K562 (cell line): ENCODE data around the gene PSMA7. TPM values are rescaled to one million over a fixed set of nuclear protein-coding genes. Genes with fewer than 3 reads are reported as not detected.
A peak's percentile ranks its signal among the peaks of the same experiment; 100 is the strongest.

ENCODE experiments used
- CBX2 ChIP-seq: fragments of 200-600 bp; sonication (generic); IDR thresholded peaks from one replicate; pipeline ENCODE4 v1.6.1; 2012; ENCODE audit warnings: mild to moderate bottlenecking, low read length, inconsistent platforms; ENCODE audit not compliant: insufficient read depth, poor library complexity, severe bottlenecking
- GATAD2A ChIP-seq: fragments of 450-650 bp; IDR thresholded peaks from 2 replicates; pipeline ENCODE4 v1.6.1; 2017
- HCFC1 ChIP-seq: IDR thresholded peaks from 2 replicates; pipeline ENCODE4 v1.6.1; 2012; ENCODE audit warnings: low read depth, low read length, improper control_type of control experiment
- HOXB6 ChIP-seq: fragments of 250-450 bp; sonication (Bioruptor Pico); IDR thresholded peaks from 2 replicates; pipeline ENCODE4 v1.5.1; 2022; ENCODE audit warnings: mild to moderate bottlenecking, borderline replicate concordance
- IRF2 ChIP-seq: sonication (generic); formaldehyde crosslinking; IDR thresholded peaks from 2 replicates; pipeline ENCODE4 v1.8.1; 2022; ENCODE audit warnings: mild to moderate bottlenecking, missing genetic modification reagents
- MBD2 ChIP-seq: sonication (generic); IDR thresholded peaks from 2 replicates; pipeline ENCODE4 v1.6.1; 2016; ENCODE audit warnings: low read depth, borderline replicate concordance
- NELFE ChIP-seq: IDR thresholded peaks from 2 replicates; pipeline ENCODE4 v1.6.1; 2011; ENCODE audit warnings: mild to moderate bottlenecking; ENCODE audit not compliant: insufficient read depth, insufficient read length
- NFE2L1 ChIP-seq: fragments of 450-650 bp; IDR thresholded peaks from 2 replicates; pipeline ENCODE4 v1.6.1; 2016; ENCODE audit warnings: missing genetic modification characterization, low read depth, mild to moderate bottlenecking, missing compliant biosample characterization, moderate library complexity, borderline replicate concordance
- PCBP1 ChIP-seq: fragments of 200-400 bp; formaldehyde crosslinking; IDR thresholded peaks from 2 replicates; pipeline ENCODE4 v1.6.1; 2018; ENCODE audit warnings: mild to moderate bottlenecking, low read depth, low read length; ENCODE audit not compliant: poor library complexity, severe bottlenecking
- PHTF2 ChIP-seq: fragments of 250-450 bp; sonication (Bioruptor Pico); IDR thresholded peaks from 2 replicates; pipeline ENCODE4 v1.5.0; 2021; ENCODE audit warnings: mild to moderate bottlenecking
- PML ChIP-seq: IDR thresholded peaks from 2 replicates; pipeline ENCODE4 v1.6.1; 2012; ENCODE audit warnings: low read length, inconsistent platforms
- RNF2 ChIP-seq: sonication (generic); IDR thresholded peaks from 2 replicates; pipeline ENCODE4 v1.6.1; 2016
- SMAD1 ChIP-seq: fragments of 150-350 bp; IDR thresholded peaks from 2 replicates; pipeline ENCODE4 v1.6.1; 2014; ENCODE audit warnings: low read length, low read depth; ENCODE audit not compliant: partially characterized antibody
- SMAD2 ChIP-seq: fragments of 150-350 bp; IDR thresholded peaks from 2 replicates; pipeline ENCODE4 v1.6.1; 2014; ENCODE audit warnings: low read depth, mild to moderate bottlenecking, low read length
- SMARCA4 ChIP-seq: fragments of 450-650 bp; IDR thresholded peaks from 2 replicates; pipeline ENCODE4 v1.6.1; 2016
- TEAD2 ChIP-seq: fragments of 450-650 bp; IDR thresholded peaks from 2 replicates; pipeline ENCODE4 v1.6.1; 2016; ENCODE audit warnings: missing genetic modification characterization, control low read depth, missing compliant biosample characterization
- U2AF2 ChIP-seq: fragments of 200-400 bp; formaldehyde crosslinking; optimal IDR thresholded peaks from 2 replicates; pipeline ENCODE3; 2017; ENCODE audit warnings: low read depth, mild to moderate bottlenecking, low read length
- XRCC3 ChIP-seq: fragments of 450-650 bp; IDR thresholded peaks from 2 replicates; pipeline ENCODE4 v1.6.1; 2017; ENCODE audit warnings: mild to moderate bottlenecking, moderate library complexity
- ZFPM2 ChIP-seq: fragments of 250-450 bp; sonication (Bioruptor Pico); IDR thresholded peaks from 2 replicates; pipeline ENCODE4 v1.5.1; 2022; ENCODE audit warnings: mild to moderate bottlenecking
- ZNF347 ChIP-seq: fragments of 450-650 bp; formaldehyde crosslinking; IDR thresholded peaks from 2 replicates; pipeline ENCODE4 v1.4.0; 2020; ENCODE audit warnings: low read depth, mild to moderate bottlenecking, moderate library complexity
- ZNF695 ChIP-seq: fragments of 450-650 bp; formaldehyde crosslinking; IDR thresholded peaks from 2 replicates; pipeline ENCODE4 v1.4.0; 2020; ENCODE audit warnings: mild to moderate bottlenecking, moderate library complexity
- ZSCAN32 ChIP-seq: fragments of 450-650 bp; formaldehyde crosslinking; IDR thresholded peaks from 2 replicates; pipeline ENCODE4 v1.4.0; 2020; ENCODE audit warnings: mild to moderate bottlenecking, moderate library complexity
- polyA plus RNA-seq, 8 experiments: library from polyadenylated mRNA; depleted of rRNA in 4 of 8; stranded (reverse) in 5 of 8; unstranded in 3 of 8; fragments of >200 nt; fragmentation: Nextera tagmentation in 2 of 8; fragmentation: Illumina TruSeq in 1 of 8; extraction: Ambion mirVana in 2 of 8; extraction: Trizol in 1 of 8; gene quantifications; 2 replicates each; pipeline versions ENCODE4 v1.2.1 to v1.2.3, GENCODE V29; 2011 to 2014; ENCODE audit warnings: inconsistent platforms in 1 of 8, missing spikeins in 1 of 8
- total RNA-seq, 7 experiments: library from RNA; depleted of rRNA in 6 of 7; stranded (reverse); fragments of >200 nt in 6 of 7; fragmentation: Illumina TruSeq in 2 of 7; extraction: Trizol in 2 of 7; gene quantifications; 2 replicates each; pipeline versions ENCODE4 v1.2.1 to v1.2.3, GENCODE V29; 2011 to 2021; ENCODE audit warnings: low replicate concordance in 1 of 7
- TF ChIP-seq, protein P1 (sequence below): sonication (generic); formaldehyde crosslinking; IDR thresholded peaks from 2 replicates; pipeline ENCODE4 v1.8.0; 2023; ENCODE audit warnings: mild to moderate bottlenecking, missing genetic modification reagents
- TF ChIP-seq, protein P2 (sequence below), 2 experiments: fragments of 150-350 bp in 1 of 2; IDR thresholded peaks; 2 replicates each; pipeline ENCODE4 v1.6.1; 2012 to 2016; ENCODE audit warnings: low read depth in 2 of 2, low read length in 2 of 2, mild to moderate bottlenecking in 1 of 2, moderate library complexity in 1 of 2
- TF ChIP-seq, protein P3 (sequence below): fragments of 450-650 bp; formaldehyde crosslinking; IDR thresholded peaks from 2 replicates; pipeline ENCODE4 v1.4.0; 2020; ENCODE audit warnings: mild to moderate bottlenecking

The PSMA7 gene
- total and polyA plus RNA-seq, 9 of the 15 experiments (the other 6 are each of a cell fraction or from before 2014, with no cell fraction given), result 257 to 510 (median 393) TPM

DNA sequence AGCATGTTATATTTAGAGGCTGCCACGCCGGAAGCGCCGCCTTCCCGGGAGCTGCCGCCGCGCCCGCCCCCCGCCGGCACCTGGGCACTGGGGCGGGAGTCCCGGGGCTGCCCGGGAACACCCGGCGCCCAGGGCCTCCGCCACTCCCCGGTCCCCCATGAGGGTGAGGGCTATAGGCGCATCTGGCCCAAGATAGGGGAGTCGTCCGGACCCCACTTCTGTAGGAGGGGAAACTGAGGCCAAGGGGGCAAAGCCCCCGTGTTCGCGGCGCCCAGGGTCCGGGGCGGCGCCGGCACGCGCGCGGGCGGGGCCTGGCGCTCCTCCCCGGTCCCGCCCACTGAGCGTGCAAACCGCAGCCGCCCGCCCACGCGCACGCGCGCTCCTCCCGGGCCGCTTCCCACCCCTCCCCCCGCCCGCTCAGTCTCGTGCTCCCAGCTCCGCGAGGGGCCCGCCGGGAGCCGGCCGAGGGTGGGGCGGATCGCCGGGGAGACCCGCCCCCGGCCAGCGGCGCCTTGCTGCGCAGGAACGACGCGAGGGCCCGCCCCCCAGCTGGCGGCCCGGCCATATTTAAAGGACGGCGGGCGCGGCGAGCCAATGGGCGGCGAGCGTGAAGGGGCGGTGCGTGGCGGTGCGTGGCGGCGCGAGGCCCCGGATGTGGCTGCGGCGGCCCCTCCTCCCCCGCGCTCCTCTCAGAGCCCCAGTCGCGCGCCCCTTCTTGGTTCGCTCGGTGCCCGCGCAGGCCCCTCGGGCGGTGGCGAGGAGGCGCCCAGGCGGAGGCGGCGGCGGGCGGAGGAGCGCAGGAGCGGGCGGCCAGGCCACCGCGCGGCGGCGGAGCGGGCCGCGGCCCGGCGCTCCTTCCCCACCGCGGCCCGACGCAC lies 21.2 kb downstream of the PSMA7 start, which contains the start of gene LSM14B (continued):
- no peak for TF ChIP-seq ZNF695 (CRISPR knock-in tag)
- no peak for TF ChIP-seq SMAD1
- no peak for TF ChIP-seq MBD2
- TF ChIP-seq RNF2, result peak; percentile 36; the same call in 1 of the 2 replicates
- TF ChIP-seq U2AF2, result no peak
- no peak for TF ChIP-seq GATAD2A
- TF ChIP-seq, protein P1, sequence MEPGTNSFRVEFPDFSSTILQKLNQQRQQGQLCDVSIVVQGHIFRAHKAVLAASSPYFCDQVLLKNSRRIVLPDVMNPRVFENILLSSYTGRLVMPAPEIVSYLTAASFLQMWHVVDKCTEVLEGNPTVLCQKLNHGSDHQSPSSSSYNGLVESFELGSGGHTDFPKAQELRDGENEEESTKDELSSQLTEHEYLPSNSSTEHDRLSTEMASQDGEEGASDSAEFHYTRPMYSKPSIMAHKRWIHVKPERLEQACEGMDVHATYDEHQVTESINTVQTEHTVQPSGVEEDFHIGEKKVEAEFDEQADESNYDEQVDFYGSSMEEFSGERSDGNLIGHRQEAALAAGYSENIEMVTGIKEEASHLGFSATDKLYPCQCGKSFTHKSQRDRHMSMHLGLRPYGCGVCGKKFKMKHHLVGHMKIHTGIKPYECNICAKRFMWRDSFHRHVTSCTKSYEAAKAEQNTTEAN (CRISPR knock-in tag), result peak; percentile 86
- no peak for TF ChIP-seq SMAD2
- TF ChIP-seq IRF2 (CRISPR knock-in tag), result no peak
- no peak for TF ChIP-seq SMARCA4
- TF ChIP-seq, protein P2, sequence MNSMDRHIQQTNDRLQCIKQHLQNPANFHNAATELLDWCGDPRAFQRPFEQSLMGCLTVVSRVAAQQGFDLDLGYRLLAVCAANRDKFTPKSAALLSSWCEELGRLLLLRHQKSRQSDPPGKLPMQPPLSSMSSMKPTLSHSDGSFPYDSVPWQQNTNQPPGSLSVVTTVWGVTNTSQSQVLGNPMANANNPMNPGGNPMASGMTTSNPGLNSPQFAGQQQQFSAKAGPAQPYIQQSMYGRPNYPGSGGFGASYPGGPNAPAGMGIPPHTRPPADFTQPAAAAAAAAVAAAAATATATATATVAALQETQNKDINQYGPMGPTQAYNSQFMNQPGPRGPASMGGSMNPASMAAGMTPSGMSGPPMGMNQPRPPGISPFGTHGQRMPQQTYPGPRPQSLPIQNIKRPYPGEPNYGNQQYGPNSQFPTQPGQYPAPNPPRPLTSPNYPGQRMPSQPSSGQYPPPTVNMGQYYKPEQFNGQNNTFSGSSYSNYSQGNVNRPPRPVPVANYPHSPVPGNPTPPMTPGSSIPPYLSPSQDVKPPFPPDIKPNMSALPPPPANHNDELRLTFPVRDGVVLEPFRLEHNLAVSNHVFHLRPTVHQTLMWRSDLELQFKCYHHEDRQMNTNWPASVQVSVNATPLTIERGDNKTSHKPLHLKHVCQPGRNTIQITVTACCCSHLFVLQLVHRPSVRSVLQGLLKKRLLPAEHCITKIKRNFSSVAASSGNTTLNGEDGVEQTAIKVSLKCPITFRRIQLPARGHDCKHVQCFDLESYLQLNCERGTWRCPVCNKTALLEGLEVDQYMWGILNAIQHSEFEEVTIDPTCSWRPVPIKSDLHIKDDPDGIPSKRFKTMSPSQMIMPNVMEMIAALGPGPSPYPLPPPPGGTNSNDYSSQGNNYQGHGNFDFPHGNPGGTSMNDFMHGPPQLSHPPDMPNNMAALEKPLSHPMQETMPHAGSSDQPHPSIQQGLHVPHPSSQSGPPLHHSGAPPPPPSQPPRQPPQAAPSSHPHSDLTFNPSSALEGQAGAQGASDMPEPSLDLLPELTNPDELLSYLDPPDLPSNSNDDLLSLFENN (IDR thresholded peaks at IDR 0.05; ENCODE audit: low read depth in 2 of 2, low read length in 2 of 2), result no peak; a peak in 2 of 4 replicates
- no peak for TF ChIP-seq TEAD2 (tag)
- TF ChIP-seq ZSCAN32, result no peak
- TF ChIP-seq ZNF347 (CRISPR knock-in tag), result no peak
- no peak for TF ChIP-seq PML
- TF ChIP-seq XRCC3, result no peak
- TF ChIP-seq HCFC1, result peak; percentile 26
- no peak for TF ChIP-seq CBX2
- no peak for TF ChIP-seq PHTF2 (CRISPR knock-in tag)
- TF ChIP-seq ZFPM2 (CRISPR knock-in tag), result no peak
- TF ChIP-seq NFE2L1 (tag), result no peak
- no peak for TF ChIP-seq NELFE
- peak; percentile 24 for TF ChIP-seq PCBP1
- TF ChIP-seq, protein P3, sequence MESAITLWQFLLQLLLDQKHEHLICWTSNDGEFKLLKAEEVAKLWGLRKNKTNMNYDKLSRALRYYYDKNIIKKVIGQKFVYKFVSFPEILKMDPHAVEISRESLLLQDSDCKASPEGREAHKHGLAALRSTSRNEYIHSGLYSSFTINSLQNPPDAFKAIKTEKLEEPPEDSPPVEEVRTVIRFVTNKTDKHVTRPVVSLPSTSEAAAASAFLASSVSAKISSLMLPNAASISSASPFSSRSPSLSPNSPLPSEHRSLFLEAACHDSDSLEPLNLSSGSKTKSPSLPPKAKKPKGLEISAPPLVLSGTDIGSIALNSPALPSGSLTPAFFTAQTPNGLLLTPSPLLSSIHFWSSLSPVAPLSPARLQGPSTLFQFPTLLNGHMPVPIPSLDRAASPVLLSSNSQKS (CRISPR knock-in tag), result no peak
- TF ChIP-seq HOXB6, result no peak
